GM19351 (cell line): ENCODE results near the gene LPCAT1.
"Not testable (repeated sequence)": the region's sequence is repeated elsewhere in the genome, so short reads cannot be mapped to it uniquely, and the experiment has no call there.

Source experiments
- ATAC-seq: cut with Tn5 transposase; IDR thresholded peaks from one replicate; pipeline ENCODE4 v1.9.1; 2021; ENCODE audit warnings: mild to moderate bottlenecking, moderate library complexity; ENCODE audit not compliant: unreplicated experiment

LPCAT1 gene, protein sequence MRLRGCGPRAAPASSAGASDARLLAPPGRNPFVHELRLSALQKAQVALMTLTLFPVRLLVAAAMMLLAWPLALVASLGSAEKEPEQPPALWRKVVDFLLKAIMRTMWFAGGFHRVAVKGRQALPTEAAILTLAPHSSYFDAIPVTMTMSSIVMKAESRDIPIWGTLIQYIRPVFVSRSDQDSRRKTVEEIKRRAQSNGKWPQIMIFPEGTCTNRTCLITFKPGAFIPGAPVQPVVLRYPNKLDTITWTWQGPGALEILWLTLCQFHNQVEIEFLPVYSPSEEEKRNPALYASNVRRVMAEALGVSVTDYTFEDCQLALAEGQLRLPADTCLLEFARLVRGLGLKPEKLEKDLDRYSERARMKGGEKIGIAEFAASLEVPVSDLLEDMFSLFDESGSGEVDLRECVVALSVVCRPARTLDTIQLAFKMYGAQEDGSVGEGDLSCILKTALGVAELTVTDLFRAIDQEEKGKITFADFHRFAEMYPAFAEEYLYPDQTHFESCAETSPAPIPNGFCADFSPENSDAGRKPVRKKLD

DNA sequence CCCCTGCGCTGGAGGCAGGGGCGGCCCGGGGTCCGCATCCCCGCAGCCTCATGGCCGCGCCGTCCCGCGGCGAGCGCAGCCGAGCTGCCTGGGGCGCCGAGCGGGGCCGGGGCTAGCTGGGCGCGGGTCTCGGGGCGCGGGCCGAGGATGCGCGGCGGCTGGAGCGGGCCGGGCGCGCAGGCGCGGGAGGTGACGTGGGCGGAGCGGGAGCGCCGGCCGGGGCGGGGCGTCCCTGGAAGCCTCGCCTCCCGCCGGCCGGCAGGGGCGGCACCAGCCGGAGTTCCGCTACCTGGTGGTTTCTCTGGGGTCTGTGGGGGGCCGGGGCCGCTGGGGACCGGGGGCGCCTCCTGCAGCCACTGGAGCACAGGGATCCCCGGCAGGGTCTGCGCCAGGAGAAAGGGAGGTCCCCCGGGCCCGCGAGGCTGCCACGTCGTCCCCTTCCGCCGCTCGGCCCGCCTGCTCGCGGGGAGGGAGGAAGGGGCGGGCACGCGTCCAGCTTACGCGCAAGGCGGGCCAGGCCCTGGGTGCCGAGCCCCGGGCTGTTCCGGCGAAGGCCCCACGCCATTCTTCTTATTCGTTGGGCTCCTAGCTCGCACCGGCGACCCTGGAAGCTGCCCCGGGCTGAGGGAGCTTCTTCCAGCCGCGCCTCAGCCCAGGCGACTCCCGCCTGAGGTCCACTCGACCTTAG is at the start of gene LPCAT1:
LPCAT1 (minus strand) TSS at position 168 of the 688 bp plus-strand sequence; CDS start at position 52, 116 bp downstream.
- ATAC-seq: peak; percentile 71

DNA sequence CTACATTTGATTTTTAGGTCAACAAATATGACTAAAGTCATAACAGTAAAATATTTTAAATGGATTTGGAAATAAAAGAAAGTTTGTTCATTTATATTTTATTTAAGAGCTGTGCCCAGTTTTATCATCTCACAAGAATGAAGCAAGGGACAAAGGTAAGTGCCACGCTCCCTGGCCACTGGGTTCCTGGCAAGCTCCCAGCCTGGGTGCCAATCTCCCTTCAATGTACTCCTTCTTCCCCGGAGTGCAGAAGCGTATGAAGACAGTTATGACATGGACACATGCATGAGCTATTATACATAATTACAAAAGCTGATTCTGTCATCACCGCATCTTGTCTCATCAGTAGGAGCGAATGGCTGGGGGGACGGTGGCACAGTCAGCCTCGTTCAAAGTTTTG is 48.1 kb upstream of the LPCAT1 start:
- not testable (repeated sequence) for ATAC-seq

DNA sequence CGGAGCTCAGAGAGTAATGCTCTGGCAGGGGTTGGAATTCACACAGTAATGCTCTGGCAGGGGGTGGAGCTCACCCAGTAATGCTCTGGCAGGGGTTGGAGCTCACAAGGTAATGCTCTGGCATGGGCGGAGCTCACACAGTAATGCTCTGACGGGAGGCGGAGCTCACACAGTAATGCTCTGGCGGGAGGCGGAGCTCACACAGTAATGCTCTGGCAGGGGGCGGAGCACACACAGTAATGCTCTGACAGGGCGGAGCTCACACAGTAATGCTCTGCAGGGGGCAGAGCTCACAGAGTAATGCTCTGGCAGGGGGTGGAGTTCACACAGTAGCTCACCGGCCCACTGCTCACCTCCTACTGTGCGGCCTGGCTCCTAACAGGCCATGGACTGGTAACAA is 47.2 kb upstream of the LPCAT1 start:
- no peak for ATAC-seq

DNA sequence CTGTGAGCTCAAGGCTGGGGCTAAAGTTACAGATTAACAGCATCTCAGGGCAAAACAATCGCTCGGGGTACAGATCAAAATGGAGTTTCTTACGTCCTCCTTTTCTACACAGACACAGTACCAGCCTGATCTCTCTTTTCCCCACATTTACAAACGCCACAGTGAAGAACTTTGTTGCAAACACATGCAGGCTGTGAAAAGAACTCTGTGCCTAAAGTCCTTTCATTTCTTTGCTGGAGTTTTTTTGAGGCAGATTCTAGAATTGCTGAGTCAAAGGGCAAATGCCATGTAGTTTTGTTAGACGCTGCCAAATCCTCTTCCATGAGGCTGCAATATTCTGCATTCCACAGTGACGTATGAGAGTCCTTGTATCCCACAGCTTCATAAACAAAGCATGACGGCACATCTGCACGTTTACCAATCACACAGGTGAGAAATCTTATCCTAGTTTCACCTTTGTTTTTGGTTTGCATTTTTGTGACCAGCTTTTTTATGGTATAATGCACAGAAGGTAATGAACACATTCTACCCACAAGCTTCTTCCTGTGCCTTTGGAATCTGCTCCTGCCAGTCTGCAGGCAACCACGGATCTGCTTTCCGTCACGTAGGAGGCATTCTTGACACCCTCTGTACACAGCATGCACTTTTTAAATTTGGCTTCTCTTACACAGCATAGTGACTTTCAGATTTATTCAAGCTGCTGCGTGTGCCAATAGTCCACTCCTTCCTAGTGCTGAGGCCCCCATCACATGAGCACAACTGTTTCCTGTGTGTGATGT is 44.6 kb upstream of the LPCAT1 start:
- ATAC-seq: no peak

DNA sequence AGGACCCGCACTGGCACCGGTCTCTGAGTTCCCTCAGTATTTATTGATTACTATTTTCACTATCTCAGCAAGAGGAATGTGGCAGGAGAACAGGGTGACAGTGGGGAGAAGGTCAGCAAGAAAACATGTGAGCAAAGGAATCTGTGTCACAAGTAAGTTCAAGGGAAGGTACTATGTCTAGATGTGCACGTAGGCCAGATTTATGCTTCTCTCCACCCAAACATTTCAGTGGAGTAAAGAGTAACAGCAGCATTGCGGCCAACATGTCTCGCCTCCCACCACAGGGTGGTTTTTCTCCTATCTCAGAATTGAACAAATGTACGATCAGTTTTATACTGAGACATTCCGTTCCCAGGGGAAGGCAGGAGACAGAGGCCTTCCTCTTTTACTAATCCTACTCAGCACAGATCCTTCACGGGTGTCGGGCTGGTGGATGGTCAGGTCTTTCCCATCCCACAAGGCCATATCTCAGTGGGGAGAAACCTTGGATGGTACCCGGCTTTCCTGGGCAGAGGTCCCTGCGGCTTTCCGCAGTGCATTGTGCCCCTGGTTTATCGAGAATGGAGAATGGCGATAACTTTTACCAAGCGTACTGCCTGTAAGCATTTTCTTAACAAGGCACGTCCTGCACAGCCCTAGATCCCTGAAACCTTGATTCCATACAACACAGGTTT is 43.9 kb upstream of the LPCAT1 start:
- not testable (repeated sequence) for ATAC-seq

DNA sequence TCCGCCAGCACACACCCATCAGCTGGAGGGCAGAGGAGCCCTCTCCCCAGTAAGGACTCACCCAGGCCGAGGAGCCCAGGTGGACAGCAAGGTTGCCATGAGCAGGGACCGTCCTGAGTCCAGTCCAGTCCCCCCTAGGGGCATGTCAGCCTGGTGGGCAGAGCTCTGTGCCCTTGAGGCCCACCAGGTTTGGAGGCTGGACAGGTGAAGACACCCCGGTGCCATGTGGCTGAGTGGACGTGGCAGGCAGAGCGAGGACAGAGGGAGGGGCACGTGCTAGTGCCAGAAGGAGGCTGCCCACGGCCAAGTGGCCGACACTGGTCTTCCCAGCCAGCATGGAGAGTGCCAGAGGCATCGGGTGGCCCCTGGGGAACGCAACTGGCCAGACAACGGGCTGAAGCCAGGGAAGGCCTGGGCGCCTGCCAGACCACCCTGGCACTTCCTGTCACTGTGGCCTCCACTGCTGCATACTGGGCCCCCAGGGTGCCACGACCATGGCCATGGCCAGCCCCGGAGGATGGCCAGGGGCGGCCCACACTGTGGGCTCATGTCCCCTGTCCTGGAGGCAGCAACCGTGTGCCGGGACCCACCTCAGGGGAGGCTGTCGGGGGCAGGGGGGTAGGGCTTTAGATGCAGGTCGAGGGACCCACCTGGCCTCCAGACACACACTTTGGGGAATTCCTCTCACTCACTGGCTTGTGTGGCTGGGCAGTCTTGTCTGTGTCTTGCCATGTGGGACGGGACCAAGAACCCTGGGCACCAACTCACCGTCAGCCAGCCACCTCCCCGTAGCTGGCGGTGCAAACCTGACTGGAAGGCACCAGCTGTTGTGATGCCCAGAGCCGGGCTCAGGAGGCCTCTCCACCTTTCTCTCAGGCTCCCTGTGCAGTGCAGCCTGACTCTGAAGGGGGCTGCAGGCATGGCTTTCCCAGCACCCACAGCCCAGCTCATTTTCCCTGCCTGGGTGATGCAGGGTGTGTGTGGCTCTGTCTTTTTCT is 42.3 kb upstream of the LPCAT1 start:
- ATAC-seq: no peak

DNA sequence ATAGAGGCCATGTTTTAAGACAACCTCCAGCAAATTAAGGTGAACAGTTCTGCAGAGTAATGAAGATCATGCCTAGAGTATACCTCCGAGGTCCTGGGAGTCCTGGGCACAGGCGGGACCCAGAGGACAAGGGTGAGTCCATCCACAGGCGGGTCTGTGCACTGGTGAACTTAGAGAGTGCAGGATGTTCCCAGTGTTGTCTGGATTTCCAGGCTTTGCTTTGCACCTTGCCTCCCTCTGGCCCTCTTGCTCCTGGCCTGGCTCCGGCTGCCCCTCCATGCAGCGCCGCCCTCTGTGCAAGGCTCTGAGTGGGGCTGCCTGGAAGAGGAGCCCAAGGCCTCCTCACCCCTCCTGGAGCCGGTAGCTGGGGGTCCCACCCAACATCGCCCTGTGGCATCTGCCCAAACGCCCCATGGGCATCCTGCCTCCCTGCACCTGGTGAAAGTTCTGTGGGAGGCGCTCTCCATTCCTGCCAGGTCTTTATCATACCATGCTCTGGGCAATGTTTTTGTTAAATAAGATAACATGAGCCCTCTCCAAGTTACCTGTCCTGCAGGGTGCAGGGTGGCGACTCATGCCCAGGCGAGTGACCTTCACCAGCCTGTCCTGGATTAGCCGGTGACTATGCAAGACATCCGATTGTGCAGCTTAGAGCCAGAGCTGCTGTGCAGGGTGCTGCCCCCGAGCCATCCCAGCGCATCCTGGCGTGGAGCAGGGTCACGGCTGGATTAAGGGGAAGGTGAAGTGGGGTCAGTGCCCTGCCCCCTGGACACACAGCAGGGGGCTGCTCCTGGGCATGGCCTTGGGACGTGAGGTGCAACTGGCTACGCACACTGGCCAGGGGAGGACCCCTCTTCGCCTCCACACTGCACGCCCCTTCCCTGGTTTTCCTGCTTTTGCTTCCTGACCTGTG is 41.3 kb upstream of the LPCAT1 start:
- no peak for ATAC-seq

DNA sequence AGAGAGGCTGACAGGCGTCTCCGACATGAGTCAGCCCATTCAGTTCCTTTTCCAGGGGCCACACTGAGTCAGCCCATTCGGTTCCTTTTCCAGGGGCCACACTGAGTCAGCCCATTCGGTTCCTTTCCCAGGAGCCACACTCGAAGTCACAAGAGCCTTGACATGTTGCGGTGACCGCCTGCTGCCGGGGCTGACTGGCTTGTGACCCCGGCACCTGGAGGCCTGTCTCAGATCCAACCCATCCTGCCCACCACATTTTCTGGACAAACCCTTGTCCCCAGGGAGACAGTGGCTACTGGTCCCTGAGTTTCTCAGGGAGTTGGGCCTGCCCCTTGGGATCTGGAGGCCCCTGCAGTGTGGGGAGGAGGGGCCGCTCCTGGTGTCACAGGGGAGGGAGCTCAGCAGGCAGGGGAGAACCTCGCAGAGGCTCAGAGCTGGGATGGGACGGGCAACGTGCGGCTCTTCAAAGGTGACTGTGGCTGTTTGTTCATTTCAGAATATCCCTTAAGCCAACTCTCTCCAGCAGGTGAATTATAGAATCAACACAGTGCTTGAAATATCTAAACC is 40.5 kb upstream of the LPCAT1 start:
- no peak for ATAC-seq

DNA sequence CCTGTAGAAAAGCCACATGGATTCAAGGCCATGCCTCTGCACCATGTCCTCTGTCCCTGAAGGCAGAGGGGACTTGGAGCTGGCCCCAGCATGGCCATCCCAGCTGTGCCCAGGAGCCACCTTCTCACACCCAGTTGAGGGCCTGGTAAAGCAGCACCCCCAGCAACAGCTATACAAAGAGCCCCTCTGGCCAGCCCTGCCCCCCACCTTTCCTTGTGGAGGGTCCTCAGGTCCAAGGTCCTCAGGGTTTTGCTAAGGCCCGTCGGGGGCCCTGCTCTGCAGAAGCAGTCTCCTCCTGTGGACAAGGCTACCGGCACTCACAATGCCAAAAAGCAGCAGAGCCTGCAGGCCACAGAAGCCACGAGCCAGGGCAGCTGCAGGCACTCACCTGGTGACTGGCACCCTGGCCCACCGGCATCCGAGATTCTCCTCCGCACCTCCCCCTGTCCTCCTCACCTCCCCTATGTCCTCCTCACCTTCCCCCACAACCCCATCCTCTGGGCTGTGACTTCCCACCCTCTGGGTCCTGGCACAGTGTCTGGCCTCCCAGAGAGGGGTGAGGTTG is 39.9 kb upstream of the LPCAT1 start:
- ATAC-seq: no peak

DNA sequence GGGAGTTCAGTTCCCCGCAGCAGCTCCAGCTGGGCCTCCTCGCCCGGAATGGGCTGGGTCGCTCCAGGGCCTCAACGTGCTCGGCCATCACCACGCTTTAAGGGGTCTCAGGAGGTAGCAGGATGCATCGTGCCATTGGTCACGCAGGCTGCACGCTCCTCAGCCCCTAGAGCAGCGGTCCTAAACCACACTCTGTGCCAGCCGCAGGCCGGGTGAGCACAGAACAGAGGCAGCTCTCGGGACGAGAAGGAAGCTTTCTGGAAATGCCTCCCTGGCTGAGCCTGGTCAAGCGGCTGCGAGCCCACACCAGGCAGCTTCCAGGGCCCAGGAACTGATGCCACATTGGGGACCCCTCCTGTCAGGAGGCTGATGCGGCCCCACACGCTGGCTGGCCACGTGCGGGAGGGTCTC is 39.3 kb upstream of the LPCAT1 start:
- ATAC-seq: no peak

DNA sequence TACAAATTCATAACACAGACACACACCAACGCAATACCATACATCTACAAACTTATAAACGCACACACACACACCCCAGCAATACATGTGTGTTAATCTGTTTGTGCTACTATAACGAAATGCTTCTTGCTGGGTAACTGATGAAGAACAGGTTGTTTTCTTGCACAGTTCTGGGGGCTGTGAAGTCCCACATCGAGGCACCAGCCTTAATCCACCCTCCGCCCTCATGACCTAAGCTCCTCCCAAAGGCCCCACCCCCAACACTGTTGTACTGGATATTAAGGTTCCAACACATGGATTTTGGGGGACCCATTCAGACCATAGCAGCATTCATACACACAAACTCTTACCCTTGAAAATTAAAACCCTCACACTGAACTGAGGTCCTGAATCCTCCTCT is 38.8 kb upstream of the LPCAT1 start:
- no peak for ATAC-seq

DNA sequence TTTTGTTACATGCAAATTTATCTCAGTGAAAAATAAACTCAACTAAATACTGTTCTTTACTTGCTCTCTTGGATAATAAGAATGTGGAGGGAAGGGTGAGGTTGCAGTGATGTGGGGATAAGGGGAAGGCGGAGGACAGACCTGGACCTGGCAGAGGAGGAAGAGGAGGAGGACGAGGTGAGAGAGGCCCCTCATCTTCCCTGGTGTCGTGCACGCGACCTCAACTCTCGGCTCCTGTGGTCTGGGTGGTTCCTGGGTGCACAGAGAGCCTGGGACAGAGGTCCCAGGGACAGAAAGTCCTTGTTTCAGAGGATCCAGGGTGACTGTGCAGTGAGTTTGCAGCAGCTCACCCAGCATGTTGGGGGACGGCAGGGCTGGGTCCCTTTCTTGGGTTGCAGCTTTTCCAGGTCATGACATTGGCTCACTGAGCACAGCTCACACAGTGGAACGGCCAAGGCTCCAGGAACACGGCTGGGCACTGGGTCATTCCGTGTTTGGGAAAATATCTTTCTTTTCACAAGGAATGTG is 37.7 kb upstream of the LPCAT1 start:
- ATAC-seq: no peak

DNA sequence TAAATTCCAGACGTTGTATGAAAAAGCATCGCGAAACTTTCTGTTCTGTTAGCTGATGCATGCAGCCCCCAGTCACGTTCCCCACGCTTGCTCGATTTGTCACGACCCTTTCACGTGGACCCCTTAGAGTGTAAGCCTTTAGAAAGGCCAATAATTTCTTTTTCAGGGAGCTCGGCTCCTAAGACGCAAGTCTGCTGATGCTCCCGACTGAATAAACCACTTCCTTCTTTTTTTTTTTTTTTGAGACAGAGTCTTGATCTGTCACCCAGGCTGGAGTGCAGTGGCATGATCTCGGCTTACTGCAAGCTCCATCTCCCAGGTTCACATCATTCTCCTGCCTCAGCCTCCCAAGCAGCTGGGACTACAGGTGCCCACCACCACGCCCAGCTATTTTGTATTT is 36.7 kb upstream of the LPCAT1 start:
- not testable (repeated sequence) for ATAC-seq

DNA sequence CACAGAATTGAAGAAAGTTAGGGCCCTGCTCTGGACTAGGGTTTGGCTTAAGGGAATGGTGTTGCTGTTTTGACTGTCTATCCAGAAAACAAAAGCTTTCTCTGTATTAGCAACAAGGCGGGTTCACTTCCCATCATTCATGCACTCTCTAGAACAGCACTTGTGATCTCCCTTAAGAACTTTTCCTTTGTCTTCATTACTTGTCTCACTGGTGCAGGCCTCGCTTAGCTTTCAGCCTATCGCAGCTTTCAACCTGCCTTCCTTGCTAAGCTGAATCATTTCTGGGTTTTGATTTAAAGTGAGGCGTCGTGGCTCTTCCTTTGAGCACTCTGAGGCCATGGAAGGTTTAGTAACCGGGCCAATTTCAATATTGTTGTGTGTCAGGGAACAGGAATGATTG is 35.2 kb upstream of the LPCAT1 start:
- no peak for ATAC-seq

DNA sequence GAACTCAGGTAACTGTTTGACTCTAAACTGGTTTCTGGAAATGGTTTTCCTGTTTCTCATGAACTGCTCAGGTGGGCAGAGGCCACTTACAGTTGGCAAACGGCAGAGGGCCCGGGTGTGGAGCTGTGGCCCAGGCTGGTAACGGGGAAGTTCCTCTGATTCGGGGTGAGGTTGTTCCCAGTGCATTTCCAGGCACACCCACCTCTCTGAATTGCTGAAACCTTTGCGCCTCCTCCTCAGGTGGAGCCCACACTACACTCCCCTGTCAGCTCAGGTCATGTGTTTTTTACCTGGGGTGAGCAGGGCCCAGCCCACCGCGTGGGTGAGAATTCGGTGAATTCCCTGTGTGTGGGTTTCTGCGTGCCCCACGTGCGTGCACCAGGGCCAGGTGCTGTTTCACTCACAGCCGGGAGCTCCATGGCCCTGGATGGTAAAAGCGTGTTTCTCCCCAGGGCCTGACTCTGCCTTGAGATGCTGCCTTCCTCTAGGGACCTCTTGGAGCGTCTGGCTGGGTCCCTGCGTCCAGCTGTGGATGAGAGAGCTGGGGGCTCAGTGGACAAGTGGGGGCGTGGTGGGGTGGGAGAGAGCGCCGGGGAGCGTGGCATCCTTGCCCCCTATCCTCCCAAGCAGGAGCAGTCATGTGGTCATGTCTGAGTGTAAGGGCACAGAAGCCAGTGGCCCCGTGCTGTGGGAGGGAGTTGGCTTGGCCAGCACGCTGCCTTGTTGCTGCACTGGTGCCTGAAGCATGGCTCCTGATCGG is 33.5 kb upstream of the LPCAT1 start:
- ATAC-seq: no peak

DNA sequence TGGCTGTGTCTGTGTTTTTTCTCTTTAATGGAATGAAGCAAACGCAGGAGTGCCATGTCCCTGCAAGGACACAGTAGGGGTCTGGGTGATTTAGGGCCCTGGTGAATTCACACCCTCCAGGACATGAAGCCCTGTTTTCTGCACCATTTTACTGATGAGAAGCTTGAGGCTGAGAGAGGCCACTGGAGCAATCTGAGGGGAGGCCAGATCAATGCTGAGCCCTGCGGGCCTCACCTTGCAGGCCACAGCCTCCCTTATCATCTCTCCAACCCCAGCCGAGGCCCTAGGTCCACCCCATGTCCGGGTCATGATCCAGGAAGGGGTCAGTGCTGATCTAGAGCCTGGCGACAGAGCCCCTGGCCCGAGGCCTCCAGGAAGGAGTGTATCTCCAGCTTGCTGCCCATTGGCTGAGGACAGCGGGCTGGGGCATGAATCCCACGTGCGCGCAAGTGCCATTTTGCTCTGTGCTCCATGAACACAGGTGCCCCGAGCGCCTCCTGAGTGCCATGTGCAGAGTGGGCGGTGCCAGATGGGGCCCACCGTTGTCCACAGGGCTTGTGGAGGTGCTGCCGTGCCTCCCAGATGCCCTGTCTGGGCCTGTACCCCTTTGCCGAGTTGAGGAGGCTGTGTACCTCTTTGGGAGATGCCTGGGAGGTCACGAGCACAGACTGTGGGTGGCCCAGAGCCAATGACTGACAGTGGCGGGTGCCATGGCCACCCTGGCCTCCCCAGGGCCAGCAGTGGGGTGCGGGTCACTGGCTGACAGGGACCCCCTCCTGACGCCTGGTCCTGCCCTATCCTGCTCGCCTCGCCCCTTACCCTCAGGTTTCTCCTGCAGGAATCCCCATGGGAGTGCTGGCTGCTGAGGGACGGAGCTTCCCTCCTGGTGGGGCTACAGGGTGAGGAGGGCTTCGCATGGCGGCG is 32.3 kb upstream of the LPCAT1 start:
- ATAC-seq: no peak
